ENCODE results near the gene HIP1R.

- TF ChIP-seq EZH2 (IDR thresholded peaks at IDR 0.05; ENCODE audit: insufficient read depth, poor library complexity, severe bottlenecking) (no peak), EZH2phosphoT487 (IDR thresholded peaks at IDR 0.05; ENCODE audit: insufficient read depth, low read depth) (no peak)
Measured at GRCh38 chr12:122840580-122841513, 5.6 kb downstream of the HIP1R start.

Data from GM23248 (cell line).